ENCODE results near the gene NCKAP5L.

The NCKAP5L gene

DNA sequence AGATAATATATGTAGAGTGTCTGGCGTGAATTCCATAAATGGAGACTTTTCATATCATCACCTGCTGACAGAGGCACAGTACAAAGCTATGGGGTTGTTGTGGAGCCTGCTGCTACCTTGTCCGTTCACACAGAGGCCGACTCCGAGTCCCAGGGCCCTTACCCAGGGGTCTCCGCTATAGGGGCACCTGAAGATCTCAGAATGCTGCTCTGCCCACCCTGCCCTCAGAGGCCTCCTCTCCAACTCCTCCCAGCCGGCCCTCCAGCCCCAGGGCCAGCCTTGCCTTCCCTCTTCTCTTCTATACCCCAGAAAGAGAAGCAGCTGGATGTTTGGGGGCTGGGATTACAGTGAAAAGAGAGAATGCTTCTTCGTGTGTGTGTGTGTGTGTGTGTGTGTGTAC, 21.3 kb downstream of the NCKAP5L start:
- no peak overlapping the region for H3K4me3 ChIP-seq (ENCODE audit: low read length)
- no peak for TF ChIP-seq ZNF274 (IDR thresholded peaks at IDR 0.05; ENCODE audit: low read depth, low read length)

DNA sequence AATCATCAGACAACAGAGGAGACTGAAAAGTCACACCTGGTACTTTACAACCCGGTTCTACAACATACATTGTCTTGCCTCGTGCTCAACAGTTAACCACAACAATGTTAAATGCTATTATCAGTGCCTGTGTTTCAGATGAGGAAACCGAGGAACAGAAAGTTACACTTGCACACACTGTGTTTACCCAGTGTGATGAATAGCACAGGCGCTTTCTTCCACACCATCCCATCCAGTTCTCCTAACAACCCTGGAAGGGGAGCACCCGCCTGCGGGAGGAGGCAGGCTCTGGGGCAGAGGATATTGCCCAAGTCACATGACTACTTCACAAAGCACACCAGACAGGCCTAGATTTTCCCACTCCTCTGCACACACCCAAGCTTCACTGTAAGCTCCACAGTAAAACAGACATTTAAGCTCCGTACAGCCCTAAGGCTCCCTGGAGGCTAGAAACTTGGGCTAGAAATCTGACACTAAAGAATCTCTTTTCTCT, 21.8 kb downstream of the NCKAP5L start:
- no peak for TF ChIP-seq ZNF274 (IDR thresholded peaks at IDR 0.05; ENCODE audit: low read depth, low read length)

DNA sequence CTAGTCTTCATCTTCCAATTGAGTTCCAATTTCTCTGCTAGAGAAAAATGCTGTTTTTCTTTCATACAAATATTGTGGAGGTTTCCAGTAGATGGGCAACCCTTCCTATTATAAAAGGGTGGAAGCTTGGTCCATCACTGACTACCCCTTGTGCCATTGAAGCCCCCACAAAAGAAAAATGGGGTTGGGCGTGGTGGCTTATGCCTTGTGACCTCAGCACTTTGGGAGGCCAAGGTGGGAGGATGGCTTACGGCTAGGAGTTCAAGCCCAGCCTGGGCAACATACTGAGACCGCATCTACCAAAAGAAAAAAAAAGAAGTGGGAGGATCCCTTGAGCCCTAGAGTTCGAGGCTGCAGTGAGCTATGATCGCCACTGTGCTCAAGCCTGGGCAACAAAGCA, 22.8 kb downstream of the NCKAP5L start:
- H3K4me3 ChIP-seq (ENCODE audit: low read length) = no peak overlapping the region
- no peak for TF ChIP-seq ZNF274 (IDR thresholded peaks at IDR 0.05; ENCODE audit: low read depth, low read length)

More for the DNA sequence above, 21.8 kb downstream of the NCKAP5L start:
- H3K4me3 ChIP-seq (ENCODE audit: low read length) = no peak overlapping the region

DNA sequence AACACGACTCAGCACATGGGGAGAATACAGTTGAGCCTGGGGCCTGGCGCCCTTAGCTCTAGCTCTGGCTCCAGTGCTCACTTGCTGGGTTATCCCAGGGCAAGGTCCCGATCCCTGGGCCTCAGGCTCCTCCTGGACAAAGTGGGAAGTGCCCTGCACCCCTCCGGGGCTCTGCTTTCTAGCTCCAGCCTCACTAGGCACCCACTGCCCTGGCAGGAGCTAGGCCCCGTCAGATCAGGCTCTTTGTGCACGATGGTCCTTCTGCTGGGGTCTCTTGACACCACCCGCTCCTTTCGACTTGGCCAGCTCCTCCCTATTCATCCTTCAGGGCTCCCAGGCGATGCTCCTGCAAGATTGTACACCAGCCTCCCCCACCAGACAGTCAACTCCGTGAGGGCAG, 23.4 kb downstream of the NCKAP5L start:
- TF ChIP-seq ZNF274 (IDR thresholded peaks at IDR 0.05; ENCODE audit: low read depth, low read length) = no peak

DNA sequence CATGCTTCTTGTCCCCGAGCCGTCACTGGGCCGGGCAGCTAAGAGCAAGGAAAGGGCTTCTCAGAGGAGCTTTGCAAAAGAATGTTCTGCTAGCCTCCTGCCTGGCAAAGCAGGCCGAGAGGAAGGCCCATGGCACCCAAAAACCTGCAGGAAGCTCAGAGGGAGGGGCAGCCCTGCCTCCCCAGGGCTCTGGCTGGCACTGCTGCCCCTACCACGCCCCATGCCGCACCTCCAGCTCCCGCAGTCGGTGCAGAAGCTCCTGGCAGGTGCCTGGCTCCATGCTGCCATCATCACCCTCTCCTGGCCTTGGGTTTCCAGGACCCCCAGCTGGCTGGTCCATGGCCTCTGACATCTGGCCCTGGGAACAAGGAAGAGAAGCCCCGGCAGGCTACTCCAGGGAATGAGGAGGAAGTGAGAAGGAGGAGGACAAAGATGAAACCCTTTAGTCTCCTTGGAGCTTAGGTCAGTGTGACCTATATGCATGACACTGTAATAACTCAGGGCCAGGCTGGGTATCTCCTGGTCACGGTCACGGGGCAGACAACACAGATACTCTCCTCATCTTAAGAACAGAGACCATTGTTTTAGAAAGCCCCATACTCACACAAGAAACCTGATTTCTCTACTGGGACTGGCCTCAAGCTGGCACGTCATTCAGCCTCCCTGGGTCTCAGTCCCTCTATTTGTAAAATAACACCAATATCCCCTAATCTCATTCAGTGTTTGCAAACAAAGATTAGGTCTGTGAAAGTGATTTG, 24.3 kb downstream of the NCKAP5L start:
- H3K4me3 ChIP-seq (ENCODE audit: low read length) = no peak overlapping the region
- TF ChIP-seq ZNF274 (IDR thresholded peaks at IDR 0.05; ENCODE audit: low read depth, low read length) = no peak

More for the DNA sequence above, 23.4 kb downstream of the NCKAP5L start:
- H3K4me3 ChIP-seq (ENCODE audit: low read length) = no peak overlapping the region

DNA sequence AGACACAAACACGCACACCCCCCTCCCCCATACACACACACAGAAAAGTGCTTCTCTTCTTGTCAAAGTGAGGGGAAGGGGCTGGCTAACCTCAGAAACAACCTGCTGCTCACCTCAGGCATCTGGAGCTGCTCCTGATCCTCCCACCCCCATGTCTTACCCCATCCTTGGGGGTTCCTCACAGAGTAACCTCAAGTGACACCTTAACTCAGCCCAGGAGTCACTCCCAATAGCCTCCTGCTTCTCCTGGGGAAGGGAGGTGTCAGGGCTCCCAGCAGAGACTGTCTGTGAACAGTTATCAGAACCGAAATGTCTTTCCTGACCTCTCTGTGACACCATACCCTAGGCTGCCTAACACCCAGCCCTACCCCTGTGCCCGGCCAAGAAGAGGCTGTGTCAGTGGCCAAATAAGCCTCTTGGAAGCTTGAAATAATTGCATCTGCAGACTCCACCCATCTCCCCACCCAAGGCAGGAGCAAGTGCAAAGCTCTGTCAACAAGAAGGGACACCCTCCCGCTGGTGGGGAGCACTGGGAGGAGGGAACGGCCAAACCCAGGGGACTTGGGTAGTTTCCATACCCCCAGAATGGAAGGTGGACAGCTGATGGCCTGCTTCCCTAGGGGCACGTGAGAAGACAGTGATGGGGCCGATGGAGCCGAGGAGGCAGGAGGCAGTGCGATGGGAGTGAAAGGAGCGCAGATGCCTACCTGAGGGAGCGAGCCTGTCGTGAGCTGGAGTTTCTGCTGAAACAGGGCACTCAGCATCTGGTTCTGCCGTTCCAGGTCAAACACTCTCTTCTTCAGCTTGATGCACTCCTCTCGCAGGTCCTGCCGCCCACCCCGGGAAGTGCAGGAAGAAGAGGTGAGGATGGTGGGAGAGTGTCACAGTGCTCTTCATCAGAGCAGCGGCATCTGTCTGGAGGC, 26.8 kb downstream of the NCKAP5L start:
- no peak for TF ChIP-seq ZNF274 (IDR thresholded peaks at IDR 0.05; ENCODE audit: low read depth, low read length)

DNA sequence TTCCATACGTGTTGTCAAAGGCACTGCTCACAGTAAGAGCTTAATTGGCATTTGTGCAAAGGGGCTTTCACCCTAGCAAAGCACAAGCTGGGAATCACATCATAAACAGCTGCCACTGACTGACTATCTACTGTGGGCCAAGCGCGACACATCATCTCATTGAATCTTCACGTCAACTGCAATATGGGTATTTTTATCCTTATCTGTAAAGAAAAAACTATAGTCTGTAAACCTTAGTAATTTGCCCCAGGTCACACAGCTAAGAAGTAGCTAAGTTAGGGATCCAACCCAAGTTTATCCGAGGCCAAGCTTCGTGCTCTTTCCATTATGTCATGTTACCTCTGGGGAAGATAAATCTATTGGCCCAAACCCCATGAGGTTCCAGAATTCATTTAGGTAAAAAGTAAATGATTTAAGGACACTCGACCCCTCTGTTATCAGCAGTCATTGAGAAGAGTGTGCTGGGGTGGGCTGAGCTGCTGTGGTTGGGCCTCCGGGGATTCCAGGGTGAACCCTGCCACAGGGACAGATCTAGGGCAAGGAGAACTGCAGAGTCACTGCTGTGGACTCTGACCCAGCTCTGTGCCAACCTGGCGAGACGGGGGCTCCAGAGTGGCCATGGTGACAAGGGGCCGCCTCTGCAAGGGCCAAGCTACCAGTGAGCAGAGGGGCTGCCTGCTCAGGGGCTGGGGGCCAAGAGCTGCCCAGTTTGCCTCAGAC, 27.6 kb downstream of the NCKAP5L start:
- no peak for TF ChIP-seq ZNF274 (IDR thresholded peaks at IDR 0.05; ENCODE audit: low read depth, low read length)
- H3K4me3 ChIP-seq (ENCODE audit: low read length) = no peak overlapping the region

More for the DNA sequence above, 26.8 kb downstream of the NCKAP5L start:
- H3K4me3 ChIP-seq (ENCODE audit: low read length) = no peak overlapping the region

DNA sequence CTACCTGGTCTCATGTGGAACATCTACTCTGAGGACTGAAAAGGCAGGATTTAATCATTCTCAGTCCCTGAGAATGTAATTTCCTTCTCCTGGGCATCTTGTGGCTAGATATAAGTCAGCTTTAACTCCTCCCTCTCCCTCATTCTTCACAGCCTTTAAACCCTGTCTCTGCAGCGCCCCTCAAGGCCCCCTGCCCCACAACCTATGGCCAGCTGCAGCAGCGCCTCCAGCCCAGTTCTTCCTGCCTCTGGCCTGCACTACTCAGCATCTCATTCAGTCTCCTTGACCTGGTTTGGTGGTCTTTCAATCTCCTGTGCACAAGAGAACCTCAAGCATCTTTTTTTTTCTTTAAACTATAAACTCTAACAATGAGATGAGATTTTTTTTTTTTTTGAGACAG, 29.3 kb downstream of the NCKAP5L start:
- no peak overlapping the region for H3K4me3 ChIP-seq (ENCODE audit: low read length)
- no peak for TF ChIP-seq ZNF274 (IDR thresholded peaks at IDR 0.05; ENCODE audit: low read depth, low read length)

DNA sequence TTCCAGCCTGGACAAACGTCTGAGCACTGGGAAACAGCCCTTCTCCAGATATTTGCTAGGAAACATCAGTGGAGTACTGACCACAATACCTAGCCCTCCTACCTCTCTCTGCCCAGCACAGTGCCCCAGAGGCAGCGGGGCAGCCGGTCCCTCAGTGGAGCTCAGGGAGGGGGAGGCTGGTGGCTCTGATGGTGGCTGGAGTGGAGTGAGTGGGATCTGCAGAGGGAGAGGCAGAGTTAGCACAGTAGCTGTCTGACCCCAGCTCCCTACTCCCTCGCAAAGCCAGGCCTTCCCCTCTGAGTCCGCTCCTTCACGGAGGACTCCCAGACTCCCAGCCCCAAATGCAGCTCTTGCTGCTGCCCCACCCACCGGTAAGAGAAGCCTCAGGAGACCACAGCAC, 30.0 kb downstream of the NCKAP5L start:
- no peak overlapping the region for H3K4me3 ChIP-seq (ENCODE audit: low read length)
- TF ChIP-seq ZNF274 (IDR thresholded peaks at IDR 0.05; ENCODE audit: low read depth, low read length) = no peak

DNA sequence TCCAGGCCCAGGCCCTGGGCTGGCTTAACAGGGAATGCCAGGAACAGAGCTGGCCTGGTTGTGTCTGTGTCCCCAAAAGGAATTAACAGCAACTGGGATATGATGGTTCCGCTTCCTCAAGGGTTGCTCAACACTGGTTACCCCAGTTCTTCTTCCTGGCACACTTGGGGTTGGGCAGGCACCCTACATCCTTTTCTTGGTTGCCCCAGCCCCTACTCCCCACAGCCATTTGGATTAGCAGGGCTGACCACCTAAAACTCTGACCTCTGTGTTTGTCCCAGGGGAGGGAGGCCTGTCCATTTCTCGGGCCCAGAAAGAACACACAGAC, 30.8 kb downstream of the NCKAP5L start:
- TF ChIP-seq ZNF274 (IDR thresholded peaks at IDR 0.05; ENCODE audit: low read depth, low read length) = no peak
- H3K4me3 ChIP-seq (ENCODE audit: low read length) = no peak overlapping the region

DNA sequence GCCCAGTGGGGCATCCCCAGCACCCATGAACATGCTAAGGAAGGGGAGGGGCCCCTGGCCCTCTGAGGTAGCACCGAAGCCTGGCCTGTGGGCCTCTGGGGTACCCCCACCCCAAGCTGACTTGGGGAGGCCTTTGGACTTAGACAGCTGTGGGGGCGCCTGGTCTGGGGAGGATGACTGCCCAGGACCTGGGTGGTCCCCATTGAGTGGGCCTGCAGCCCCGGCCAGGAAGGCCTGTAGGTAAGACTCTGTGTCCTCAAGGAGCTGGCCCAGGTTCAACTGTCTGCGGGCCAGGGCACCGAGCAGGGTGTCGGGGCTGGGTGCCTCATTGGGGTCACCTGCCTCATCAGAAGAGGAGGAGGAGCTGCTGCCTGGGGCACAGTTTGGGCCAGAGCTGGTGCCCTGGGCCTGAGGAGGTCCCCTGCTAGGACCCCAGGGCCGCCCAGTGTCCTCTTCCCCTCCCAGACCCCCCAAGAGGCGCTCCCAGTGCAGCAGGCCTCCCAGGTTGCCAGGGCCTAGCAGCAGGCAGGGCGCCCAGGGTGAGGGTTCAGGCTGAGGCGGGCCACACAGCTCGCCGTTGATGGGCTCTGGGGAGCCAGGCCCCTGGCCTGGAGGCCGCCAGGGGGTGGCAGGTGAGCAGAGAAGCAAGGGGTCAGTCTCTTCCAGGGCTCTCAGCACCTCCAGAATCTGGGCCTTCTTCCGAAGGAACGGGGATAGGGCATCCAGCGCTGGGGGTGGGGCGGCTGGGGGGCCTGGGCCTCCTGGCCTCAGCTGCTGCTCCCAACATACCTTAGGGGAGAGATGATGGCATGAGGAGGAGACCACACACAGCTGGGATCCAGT, 31.4 kb downstream of the NCKAP5L start:
- no peak overlapping the region for H3K4me3 ChIP-seq (ENCODE audit: low read length)
- no peak for TF ChIP-seq ZNF274 (IDR thresholded peaks at IDR 0.05; ENCODE audit: low read depth, low read length)

DNA sequence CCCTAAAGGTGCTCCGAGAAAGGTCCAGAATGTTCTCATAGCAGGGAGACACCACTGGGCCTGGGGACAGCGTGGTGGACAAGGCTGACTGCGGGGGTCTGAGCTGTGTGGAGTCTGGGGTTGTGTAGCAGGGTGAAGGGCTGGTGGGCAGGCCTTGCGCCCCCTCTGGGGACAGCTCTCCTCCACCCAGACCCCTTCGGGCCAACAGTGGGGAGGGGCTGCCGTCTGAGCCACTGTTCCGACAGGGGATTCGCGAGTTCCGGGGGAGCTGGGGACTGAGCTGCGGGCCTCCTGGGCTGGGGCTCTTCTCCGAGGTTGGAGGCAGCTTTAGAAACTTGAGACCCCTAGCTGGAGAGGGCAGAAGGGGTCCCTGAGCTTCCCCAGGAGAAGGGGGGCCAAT, 32.1 kb downstream of the NCKAP5L start:
- no peak overlapping the region for H3K4me3 ChIP-seq (ENCODE audit: low read length)
- TF ChIP-seq ZNF274 (IDR thresholded peaks at IDR 0.05; ENCODE audit: low read depth, low read length) = no peak

DNA sequence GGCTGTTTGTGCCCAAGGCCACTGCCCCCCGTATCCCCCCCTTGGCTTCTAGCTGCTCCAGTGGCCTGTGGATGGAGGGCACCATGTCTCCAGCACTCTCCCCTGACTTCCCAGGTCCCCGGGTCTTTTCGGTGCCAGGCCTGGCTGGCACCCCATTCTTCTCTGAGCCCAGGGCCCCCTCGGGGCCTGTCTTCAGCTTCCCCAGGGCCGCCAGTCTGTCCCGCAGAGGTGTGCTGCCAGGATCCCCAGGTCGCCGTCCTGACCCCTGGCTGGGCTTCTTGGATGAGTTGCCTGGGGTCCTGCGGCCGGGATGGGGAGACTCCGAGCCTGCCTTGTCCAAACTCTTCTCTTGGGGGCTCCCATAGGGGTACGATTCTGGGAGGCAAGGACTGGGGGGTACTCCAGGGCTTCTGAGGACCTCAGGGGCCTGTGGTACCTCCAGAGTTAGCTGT, 32.5 kb downstream of the NCKAP5L start:
- no peak overlapping the region for H3K4me3 ChIP-seq (ENCODE audit: low read length)
- TF ChIP-seq ZNF274 (IDR thresholded peaks at IDR 0.05; ENCODE audit: low read depth, low read length) = no peak

Data from GM08714 (cell line).